ENCODE results near the gene GSK3A.

Gene GSK3A

DNA sequence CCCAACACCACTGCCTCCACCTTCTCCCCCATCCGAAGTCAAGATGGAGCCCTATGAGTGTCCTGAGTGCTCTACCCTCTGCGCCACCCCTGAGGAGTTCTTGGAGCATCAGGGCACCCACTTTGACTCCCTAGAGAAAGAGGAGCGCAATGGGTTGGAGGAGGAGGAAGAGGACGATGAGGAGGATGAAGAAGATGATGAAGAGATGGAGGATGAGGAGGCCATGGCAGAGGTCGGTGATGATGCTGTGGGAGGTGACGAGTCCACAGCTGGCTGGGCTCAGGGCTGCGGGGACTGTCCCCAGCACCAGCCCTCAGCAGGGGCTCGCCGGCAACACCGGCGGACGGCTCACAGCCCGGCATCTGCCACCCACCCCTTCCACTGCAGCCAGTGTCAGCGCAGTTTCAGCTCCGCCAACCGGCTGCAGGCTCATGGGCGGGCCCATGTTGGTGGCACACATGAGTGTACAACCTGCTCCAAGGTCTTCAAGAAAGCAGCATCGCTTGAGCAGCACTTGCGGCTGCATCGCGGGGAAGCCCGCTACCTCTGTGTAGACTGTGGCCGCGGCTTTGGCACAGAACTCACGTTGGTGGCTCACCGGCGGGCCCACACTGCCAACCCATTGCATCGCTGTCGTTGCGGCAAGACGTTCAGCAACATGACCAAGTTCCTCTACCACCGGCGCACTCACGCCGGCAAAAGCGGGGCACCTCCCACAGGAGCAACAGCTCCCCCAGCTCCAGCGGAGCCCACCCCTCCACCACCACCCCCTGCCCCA is 17.3 kb downstream of the GSK3A start:
- DNase-seq: no peak

DNA sequence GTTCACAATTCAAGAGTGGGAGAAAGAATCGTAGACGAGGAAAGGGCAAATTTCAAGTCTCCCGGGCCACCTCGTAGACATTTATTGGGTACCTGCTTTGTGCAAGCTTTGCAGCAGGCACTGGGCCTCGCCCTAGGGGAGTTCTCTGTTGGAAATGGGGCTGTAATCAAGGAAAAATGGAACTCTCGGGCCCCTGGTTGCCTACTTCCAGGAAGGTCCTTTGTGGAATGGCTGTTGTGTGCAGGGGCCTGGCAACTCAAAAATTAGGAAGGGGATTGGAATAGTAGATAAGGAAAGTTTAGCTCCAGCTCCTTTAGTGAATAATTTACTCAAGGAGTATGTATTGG is 21.7 kb downstream of the GSK3A start:
- DNase-seq: no peak

DNA sequence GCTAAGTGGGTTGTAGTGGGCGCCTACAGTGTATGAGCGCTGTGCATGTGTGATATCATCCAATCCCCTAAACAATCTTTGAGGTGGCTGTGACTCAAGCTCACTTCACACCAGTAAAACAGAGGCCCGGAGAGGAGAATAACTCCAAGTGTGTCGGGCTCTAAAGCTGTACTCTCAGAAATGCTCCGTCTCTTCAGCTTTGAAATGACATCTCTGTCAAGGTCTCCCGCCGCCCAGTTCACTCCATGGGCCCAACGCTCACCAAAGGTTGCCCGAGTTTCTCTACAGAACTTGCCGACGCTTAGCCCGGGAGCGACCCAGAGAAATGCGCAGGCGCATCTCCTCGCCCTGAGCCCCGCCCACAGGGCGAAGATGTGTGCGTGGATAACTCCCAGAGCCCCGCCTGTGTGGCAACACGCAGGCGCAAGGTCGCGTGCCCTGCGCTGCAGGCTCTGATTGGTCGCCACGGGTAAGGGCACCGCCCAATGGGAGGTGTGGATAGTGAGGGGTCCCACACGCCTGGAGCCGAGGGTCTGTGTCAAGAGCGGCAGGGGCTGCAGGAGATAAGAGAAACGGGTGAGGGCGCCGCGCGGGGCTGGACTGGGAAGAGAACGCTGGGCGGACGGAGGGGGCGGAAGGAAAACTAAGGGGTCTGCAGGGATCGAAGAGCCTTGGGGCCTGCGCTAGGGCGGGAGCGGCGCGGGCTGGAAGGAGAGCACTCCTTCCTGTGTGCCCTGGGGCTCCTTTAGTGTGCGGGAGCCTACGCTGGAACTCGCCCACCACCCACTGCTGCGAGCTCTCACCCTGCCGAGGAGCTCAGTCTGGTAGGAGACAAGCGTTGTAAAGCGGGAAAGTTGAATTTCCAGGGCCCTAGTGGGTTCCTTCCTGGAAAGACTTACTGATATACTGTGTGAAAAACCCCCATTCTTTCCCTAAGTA is 22.3 kb downstream of the GSK3A start, which contains the start of gene ZNF526:
Gene ZNF526 (plus strand): TSS at position 501 of the 939 bp plus-strand sequence. CDS start 4,092 bp downstream, outside the sequence.
- DNase-seq: peak; percentile 98

DNA sequence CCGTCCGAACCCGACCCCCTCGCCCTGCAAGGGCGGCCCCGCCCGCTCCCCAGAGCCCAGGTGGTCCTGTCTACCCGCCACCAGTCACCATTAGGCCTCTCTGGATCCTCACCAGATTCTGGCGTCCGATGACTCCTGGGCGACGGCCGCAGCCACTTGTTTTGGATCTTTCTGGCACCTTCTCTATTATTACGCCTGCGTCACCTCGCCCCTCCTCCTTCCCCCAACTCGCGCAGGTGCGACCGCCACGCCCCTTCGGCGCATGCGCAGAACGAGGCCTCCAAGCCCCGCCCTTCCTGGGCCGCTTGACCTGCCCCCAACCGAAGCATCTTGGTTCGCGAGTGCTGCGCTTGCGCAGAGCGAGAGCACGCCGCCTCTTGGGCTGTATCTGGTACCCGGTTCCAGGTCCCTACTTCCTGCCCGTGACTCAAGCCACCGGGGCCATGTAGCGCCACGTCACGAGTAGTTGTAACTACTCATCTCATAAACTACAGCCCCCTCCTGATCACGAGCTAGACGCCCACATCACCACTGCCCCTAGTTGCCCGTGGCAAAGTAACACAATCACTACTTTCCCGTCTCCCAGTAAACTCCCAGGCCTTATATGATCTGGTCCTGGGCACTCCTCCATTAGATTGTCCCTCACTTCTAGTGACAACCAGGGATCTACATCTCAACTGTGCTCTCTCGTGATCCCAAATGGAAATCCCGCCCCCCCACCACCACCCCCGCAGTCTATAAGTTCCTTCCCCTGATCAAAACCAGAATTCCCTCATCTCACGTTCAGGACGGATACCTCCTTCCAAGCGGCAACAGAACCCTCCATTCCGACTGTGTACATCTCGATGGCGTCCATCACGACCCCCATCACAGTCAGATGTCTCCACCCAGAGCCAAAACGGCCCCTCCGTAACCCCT is 24.6 kb downstream of the GSK3A start, which contains the start of gene DEDD2:
Gene DEDD2 (minus strand): TSS at position 158 of the 918 bp plus-strand sequence. CDS start 670 bp downstream, outside the sequence.
- DNase-seq: peak; percentile 96

DNA sequence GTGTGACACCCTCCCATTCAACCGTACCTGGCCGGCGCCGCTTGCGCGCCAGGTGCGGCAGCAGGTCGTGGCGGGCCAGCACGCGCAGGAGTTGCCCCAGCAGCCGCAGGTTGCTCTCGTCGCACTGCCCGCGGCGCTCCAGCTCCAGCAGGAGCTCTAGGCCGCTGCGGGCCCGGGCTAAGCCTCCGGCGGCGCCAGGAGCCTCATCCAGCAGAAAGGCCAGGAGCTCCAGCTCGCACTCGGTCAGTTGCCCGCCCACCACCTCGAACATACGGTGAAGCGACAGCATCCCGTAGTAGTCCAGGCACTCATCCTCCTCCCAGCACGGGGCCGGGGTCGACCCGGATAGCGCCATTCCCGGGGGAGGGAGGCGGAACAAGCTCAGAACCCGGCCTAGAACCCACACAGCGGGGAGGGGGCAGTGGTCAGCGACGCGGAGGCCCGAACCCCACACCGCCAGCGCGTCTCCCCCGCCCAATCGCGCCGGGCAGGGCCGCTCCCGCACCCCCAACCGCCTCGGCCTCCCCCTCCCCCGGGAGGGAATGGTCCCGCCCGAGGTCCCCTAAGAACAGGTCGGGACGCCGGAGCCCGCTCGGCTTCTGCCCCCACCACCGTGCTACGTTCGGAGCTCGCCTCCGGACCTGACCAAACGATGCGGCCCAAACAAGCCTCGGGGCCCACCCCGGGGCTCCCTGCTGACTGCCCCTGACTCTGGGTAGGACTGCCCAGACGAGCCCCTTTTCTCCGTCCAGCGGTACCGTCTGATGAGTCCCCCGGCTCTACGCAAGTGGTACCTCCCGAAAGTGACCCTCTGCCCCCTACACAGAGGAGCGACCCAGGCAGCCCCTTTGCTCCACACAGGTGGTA is 25.5 kb downstream of the GSK3A start:
- peak; percentile 65 for DNase-seq

DNA sequence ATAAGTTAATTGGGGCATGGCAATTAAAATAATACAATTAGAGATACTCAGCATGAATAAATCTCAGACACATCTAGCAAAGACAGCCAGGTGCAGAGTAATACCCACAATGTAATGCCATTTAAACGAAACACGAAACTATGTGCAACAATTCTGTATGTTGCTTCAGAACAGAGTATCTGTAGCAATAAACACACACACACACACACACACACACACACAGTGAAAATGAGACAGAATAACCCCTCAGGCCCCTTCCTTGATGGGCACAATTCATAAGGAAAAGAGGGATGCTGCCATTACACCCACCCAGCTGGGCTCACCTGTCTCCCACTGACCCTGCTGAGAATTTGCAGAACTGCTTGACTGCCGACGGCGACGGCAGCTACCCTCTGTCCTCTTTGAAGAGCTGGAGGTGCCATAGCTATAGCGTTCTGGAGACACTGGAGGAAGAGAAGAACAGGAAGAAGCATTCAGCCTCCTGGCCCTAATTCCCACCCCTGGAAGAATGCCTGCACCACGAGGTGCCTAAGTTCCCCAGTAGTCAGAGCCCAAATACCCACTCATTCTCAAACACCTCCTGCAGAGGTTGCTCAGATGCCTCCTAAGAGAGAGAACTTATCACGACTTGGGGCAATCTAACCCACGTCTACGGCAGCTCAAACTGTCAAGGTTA is 27.5 kb downstream of the GSK3A start:
- no peak for DNase-seq

DNA sequence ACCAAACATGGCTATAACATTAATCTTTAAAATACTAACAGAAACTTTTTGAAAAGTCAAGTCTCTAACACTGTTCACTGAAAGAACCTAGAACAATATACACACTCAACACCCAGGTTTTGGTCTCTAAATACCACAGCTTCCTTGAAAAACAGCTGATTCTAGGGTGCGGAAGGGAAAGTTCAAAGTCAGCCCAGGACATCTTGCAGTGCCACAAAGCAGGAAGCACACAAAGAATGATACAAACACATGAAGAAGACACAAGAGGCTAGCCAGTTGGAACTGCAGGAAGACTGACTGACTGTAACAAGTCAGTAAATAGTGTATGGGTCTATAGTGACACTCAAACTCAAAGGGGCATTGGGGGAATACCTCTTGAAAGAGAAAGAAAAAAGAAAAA is 29.5 kb downstream of the GSK3A start:
- DNase-seq: no peak

DNA sequence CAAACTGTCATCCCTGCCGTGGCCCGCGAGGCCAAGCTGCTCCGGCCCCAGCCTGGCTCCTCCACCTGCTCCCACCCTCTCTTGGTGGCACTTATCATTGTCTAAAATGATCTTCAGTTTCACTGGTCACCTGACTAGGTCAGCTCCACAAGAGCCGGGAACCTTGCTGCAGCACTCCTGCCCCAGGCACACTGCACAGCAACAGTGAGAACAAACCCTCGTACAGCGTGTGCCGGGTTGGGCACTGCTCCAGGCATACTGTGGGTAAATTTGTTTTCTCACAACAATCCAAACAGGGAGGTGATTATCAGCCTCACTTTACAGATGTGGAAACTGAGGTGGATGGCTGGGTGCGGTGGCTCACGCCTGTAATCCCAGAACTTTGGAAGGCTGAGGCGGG is 33.8 kb downstream of the GSK3A start:
- DNase-seq: no peak

DNA sequence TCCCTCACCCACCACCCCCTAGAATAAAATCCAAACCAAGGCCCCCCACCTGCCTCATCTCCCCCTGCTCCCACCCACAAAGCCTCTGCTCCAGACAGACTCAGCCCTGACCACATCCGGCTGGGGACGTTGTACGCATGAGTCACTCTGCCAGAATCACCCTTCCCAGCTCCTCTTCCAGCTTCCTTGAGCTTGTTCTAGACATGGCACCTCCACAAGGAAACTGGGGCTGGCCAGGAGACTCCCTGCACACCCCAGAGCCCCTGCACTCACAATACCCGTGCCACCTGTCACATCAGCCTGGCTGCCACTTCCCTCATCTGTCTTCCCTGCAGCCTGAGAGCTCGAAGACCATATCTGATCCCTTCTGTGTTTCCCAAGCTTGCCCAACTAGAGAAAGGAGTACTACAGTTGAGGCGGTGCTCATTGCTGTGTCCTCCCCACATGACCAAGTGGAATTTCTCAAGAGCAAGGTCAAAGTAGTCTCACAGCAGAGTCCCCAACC is 34.6 kb downstream of the GSK3A start:
- no peak for DNase-seq

DNA sequence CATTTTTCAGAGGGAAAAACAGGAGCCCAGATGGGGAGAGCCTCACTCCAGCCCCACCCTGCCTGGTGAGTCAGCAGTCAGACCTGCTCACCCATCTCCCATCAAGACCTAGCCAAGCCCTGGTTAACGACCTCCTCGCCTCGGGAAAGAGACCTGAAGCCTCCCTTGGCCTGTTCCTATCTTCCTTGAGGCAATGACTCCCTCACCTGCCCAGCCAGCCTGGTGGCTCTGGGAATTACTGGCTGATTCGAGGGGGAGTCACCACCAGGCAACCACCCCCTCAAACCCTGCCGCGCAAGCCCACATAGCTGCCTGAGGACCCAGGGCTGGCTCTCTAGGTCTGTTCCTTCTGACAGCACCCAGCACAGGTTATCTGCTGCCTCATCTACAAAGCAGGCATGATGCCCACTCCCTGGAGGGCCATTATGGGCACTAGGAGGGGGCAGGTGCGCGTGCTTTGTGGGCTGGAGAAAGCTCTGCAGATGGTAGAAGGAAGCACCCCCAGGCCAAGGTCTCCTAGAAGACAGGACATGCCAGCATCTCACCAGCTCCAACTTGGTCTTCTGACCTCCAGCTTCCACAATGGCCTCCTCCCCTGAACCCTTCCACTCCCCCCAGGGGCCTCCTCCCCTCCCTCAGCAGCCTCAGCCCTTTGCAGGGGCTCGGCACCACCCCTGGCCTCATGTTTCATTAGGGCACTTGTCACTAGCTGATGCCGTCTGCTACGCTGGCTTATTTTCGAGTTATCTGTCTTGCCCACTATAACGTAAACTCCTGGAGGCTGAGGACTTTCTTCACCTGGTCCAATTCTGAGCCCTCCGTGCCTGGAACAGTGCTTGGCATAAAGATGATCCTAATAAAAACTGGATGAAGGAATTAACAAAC is 35.3 kb downstream of the GSK3A start:
- DNase-seq: no peak

DNA sequence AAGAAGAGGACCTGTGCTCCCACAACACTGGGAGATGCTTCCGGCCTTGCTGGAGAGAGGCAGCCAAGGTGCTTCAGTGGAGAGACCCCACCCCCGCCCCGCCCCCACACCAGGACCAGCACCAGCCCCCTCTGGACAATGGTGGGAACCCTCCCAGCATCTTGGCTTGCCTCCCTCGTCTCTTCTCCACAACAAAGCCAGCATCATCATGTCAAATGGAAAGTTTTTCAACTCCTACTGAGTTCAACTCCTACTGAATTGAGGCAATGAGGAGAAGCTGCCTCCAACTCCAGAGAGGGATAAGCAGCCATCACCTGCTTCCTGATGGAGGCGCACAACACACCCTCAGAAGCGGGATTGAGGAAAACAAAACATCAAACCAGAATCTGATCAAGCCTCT is 37.7 kb downstream of the GSK3A start:
- no peak for DNase-seq

DNA sequence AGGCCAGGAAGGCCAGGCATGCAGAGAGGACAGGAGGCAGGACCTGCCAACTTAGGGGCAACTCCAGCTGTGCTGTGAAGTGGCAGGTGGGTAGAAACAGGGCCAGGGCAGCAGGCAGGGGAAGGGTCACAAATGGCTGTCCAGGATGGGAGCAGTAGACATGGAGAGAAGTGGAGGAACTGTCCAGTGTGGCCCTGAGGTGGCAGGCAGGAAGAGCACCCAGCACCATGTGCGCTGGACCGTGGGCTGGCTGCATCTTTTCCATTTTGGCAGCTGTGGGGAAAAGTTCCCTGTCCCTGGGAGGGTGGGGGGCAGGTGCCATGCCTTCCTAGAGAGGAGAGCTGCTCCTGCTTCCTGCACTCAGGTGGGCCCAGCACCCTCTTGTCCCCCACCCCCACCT is 38.7 kb downstream of the GSK3A start:
- DNase-seq: no peak

DNA sequence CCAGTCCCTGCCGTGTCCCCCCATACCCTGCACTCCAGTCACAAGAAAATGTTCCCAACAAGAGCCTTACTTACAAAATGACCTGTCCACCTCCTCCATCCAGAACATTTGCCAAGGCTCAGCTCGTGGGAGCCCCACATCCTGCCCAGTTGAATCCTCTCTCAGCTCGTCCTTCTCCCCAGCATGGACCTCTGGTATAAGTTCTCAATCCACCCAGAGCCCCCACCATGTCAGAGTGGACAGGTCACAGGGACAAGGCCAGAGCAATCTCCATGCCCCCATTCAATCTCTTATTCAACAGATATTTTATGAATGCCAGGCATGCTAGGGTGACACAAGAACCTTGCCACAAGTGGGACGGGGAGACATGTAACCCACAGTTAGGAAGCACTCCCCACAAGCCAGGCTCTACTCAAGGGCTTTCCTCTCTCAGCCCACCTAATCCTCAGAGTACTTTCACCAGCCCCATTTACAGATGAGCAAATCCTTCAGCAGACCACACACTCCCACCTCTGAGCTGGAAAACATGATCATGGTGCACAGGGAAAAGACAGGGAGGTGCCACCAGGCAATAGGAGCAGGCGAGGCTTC is 40.0 kb downstream of the GSK3A start:
- DNase-seq: no peak

DNA sequence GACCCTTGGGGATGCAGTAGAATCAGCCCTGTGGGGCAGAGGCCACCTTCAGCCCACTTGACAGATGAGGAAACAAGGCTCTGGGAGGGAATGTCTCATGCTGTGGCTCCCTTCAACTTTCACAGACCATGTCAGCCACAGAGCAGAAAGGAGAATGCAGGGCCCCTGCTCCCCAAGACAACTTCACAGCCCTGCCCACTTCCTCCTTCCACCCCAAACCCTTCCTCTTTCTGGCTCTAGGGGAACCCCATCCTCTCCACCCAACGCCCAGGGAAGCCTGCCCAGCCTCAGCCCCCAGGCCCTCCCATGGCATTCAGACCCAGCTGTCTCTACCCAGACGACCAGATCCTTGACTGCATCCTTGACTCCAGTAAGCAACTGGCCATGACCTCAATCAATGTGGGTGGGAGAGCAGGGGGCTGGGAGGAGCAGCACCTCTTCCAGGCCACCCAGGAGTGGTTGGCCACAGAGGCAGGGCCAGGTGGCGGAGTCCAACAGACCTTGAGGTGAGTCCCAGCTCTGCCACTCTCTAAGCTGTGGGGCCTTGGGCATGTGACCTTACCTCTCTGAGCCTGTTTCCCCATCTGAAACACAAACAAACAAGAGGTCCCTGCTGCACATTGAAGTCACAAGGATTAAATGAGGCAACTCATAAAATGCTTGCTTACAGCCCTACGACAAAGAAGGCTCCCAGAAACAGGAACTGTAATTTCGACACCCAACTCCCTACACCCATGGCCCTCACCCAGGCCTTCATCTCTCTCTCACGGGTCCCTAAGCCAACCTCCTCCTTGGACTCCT is 40.7 kb downstream of the GSK3A start:
- no peak for DNase-seq

DNA sequence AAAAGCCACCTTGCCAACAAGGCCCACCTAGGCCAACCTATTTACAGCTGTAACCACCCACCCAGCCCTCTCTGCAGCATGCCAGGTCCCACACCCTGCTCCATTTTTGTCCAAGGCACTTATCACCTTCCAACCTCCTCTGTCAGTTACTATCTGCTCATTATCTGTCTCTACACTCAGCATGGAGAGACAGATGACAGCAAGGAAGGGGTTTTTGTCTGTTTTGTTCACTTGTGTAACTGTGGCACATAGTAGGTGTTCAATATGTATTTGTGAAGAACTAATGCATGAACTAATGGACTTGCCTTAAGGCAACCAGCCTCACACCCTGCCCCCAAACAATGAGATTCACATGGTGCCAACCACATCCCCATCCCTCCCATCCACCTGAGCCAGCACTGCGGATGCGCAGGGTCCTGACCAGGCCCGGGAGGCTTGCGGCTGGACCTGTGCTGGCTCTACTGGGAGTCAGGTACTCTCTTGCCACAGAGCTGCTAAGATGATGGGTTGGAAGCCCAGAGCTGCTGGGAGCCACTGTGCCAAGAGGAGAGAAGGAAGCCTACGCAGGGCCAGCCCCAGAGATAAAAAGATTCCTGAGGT is 42.2 kb downstream of the GSK3A start:
- no peak for DNase-seq

DNA sequence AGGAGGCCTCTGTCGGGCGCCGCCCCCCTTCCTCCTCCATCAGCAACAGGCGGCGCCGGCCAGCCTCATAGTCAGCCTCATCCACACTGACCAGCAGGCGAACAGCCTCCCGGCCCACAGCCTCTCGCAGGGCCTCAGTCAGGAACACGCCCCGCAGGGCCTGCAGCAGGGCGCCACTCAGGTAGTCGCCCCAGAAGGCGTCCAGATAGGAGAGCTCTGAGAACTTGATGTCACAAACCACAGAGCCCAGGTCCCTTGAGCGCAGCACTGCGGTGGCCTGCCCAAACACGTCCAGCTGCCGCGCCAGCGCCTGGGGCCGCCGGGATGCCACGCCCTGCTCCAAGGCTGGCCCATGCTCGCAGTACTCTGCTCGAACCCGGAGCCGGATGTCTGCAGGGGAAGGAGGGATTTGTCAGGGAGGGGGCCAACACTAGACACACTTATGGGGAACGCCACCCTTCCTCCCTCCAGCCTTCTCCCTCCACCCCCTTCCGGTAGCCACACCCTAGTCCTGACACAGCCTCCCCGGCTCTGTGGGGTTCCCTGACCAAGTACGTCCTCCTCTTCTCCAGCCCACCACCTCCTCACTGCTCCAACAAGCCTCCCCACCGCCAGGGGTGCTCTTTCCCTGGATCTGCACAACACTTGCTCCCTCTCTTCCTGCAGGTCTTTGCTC is 42.8 kb downstream of the GSK3A start:
- DNase-seq: no peak

DNA sequence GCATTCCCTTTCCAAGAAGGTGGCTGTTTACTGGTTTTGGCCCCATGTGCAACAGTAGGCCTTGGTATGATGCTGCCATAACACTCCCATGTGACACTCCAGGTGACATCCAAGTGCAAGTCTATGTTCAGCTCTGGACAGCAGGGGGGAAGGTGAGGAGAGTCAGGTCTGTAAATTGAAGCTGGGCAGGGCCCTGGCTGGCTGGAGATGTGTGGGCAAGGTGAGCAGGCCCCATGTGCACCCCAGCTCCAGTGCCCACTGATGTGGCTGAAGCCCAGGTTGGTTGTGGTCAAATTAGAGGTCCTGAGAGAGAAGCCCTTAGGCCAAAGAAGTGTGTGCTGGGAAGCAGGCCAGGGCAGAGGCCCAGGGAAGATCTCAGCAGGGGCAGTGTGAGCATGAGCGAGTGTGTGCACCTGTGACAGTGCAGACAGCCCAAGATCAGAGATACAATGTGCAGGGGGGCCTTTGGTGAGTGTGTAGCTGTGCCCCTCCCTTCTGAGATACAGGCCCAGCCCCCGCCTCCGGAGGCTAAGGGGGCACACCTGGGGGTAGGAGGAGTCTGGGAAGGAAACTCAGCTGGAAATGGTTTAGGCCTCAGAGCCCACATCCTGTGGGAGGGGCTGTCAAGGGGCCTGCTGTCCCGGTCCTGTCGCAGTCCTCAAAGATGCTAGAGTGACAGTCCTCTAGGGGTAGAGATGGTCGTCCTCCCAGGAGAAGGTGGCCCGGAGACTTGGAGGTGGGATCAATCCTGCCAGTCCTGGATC is 43.5 kb downstream of the GSK3A start:
- DNase-seq: no peak

All from left hindlimb (tissue), 1 donor.